T-helper 9 cell (primary cell): Measurements from ENCODE around the gene RCCD1.
A peak's percentile ranks its signal among the peaks of the same experiment; 100 is the strongest.
"Not testable (repeated sequence)": the region's sequence is repeated elsewhere in the genome, so short reads cannot be mapped to it uniquely, and the experiment has no call there.

ENCODE experiments used
- DNase-seq: peaks from one replicate; pipeline ENCODE4 v3.0.0-alpha.2; 2020

The RCCD1 gene

DNA sequence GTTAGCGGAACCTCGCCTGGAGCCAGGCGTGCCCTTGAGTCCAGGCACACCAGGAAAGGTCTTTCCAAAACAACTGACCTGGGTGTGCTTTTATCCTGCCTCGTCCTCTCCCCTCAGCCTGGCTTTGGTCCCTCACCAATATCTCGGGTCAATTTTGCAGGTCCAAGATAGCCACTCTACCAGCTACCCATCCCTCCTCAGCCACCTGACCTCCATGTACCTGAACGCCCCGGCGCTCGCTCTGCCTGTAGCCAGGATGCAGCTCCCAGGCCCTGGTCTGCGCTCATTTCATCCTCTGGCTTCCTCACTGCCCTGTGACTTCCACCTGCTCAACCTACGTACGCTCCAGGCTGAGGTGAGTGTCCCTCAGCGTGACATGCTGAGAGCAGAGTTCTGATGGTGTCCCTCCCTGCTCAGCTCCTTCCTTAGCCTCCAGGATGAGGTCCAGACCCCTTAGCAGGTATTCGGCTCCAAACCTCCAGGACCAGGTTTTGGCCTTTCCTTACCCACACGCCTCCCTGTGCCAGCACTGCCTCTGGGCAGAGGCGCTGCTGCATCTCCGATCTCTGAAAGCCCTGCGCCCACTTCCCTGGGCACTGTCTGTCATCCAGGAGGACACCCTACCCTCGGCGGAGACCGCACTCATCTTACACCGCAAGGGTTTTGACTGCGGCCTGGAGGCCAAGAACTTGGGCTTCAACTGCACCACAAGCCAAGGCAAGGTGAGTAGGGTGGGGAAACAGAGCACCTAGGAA is 36.5 kb upstream of the RCCD1 start:
- no peak for DNase-seq

DNA sequence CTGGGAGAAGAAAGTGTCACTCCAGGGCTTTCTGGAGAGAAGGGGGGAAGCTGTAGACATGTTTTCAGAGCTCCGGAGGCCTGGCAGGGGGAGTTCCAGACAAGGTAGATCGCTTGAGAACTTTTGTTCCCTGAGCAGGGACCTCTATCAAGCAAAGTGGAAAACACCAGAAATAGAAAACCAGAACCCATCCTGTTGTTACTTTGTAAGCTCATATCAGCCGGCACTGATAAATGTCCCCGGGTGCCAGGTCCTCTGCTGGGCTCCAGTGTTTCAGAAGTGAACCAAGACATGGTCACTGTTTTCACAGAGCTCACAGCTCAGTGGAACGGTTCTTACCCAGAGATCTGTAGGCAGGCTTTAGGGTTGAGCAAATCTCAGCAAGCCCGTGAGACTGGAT is 35.8 kb upstream of the RCCD1 start:
- no peak for DNase-seq

DNA sequence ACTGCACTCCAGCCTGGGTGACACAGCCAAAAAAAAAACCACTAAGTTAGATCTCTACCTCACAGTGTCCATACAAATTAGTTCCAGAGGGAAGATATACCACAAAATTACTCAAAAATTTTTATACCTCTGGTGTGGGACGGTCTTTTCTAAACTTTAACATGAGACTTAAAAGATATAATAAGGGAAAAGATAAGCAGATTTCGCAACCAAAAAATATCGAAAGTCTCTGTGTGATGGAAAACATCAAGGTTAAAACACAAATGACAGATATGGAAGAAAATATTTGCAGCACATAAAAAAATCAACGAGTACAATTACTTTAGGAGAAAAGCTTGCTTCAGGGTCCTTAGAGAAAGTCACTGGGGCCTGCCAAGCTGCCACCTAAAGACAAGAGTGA is 32.8 kb upstream of the RCCD1 start:
- no peak for DNase-seq

DNA sequence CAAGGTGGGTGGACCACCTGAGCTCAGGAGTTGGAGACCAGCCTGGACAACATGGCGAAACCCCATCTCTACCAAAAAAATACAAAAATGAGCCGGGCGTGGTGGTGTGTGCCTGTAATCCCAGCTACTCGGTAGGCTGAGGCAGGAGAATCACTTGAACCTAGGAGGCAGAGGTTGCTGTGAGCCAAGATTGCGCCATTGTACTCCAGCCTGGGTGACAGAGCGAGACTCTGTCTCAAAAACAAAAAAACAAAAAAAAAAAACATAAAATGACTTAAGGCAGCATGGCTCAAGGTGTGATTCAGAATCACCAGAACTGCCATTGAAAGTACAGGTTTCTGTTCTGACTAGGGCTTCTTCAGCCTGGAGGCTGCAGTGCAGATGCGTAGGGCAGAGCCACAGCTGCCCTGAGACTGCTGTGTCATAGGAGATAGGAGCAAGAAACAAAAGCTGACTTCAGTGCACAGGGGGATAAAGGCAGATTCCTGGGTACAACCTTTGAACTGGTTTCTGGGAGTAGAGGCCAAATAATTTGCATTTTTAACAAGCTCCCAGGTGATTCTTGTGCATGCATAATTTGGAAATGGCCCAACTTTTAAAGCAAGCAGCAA is 31.9 kb upstream of the RCCD1 start:
- DNase-seq, result not testable (repeated sequence)

DNA sequence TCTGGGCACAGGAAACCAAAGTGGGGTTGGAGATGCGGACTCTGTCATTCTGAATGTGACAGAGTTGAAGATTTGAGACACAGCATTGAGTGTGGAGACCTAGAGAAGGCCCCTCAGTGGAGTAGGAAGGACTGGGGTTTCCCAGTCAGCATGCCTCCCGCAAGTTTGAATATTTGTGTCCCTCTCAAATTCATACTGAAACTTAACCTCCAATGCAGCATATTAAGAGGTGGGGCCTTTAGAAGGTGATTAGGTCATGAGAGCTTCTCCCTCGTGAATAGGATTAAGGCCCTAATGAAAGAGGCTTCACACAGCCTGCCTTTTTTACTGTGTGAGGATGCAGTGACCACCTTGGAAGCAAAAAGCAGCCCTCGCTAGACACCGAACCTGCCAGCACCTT is 30.3 kb upstream of the RCCD1 start:
- no peak for DNase-seq

DNA sequence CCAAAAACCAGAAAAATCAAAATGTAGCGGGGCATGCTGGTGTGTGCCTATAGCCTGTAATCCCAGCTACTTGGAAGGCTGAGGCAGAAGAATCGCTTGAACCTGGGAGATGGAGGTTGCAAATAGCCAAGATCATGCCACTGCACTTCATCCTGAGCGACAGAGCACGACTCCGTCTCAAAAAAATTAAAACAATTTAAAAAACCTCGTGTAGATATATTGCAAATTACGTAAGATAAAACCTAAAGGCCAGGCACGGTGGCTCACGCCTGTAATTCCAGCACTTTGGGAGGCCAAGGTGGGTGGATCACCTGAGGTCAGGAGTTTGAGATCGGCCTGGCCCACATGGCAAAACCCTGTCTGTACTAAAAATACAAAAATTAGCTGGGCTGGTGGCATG is 27.9 kb upstream of the RCCD1 start:
- DNase-seq, result not testable (repeated sequence)

DNA sequence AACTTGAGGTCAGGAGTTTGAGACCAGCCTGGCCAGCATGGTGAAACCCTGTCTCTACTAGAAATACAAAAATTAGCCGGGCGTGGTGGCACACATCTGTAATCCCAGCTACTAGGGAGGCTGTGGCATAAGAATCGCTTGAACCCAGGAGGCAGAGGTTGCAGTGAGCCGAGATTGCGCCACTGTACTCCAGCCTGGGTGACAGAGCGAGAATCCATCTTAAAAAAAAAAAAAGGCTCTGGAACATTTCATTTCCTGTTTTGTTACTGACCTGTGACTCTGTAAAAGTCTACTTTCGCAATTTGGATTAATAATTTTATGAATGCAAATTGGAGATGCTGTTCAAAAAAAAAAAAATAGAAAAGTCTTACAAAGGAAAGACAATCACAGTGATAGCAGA is 26.6 kb upstream of the RCCD1 start:
- not testable (repeated sequence) for DNase-seq

DNA sequence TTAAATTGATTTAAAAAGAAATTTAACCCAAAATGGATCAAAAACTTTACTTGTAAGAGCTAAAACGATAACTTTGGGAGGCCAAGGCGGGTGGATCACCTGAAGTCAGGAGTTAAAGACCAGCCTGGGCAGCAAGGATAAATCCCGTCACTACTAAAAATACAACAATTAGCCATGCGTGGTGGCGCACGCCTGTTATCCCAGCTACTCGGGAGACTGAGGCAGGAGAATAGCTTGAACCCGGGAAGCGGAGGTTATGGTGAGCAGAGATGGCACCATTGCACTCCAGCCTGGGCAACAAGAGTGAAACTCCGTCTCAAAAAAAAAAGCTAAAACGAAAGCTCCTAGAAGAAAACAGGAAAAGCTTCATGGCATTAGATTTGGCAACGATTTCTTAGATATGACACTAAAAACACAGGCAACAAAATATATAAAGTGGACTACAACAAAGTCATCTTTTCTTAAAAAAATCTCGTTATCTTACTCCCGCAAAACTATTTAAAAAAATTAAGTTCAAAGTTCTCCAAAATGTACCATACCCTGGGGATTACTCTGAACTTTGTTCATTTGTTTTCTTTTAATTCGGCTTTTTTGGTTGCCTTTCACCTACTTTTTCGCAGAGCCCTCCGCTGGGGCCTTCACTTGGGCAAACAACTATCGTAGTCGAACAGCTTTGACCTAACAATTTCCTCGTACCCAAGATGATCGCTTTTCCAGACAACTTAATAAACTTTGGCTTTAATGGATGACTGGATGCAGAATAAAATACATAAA is 25.3 kb upstream of the RCCD1 start:
- no peak for DNase-seq

DNA sequence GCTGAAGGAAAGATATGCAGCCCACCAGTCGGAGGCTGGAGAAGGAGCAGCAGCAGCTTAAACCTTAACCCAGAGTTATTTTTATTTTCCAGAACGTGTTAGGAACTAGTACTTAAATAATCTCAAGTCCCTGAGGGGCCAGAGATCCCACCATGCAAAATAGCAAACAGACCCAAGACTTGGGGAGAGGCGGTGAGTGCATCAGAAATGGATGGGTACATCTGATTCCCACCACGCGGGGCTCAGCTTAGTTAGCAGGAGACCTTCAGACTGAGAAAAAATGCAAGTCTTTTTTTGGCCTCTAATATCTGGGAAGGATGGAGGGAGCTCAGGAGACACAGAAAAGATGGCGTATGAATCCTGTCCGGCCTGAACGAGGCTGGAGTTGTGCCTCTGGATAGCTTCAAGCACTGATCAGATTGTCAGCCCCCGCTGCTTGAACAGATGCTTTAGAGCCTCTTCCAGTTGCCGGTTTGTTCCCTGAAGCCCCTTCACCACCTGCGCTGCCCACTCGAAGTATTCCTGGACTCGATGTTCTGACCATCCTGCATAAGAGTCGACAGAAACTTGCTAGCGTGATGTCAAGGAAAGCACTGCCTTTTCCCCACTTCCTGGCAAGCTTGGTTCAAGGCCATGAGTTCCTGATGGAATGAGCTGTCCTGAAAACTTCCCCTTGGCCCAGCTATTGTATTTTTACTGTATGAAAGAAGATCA is 23.7 kb upstream of the RCCD1 start:
- no peak for DNase-seq

DNA sequence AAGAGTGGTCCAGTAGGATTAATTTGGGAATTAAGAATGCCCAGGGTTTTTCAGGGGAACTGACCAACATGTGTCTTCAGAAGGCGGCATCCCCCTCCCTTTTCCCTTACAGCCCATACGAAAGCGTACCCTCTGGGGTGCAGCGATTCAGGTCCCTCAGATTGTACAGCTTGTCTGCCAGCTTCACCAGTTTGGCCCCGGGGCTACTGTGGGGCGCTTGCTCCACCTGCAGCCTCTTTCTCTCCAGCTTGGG is 23.2 kb upstream of the RCCD1 start:
- DNase-seq, result no peak

DNA sequence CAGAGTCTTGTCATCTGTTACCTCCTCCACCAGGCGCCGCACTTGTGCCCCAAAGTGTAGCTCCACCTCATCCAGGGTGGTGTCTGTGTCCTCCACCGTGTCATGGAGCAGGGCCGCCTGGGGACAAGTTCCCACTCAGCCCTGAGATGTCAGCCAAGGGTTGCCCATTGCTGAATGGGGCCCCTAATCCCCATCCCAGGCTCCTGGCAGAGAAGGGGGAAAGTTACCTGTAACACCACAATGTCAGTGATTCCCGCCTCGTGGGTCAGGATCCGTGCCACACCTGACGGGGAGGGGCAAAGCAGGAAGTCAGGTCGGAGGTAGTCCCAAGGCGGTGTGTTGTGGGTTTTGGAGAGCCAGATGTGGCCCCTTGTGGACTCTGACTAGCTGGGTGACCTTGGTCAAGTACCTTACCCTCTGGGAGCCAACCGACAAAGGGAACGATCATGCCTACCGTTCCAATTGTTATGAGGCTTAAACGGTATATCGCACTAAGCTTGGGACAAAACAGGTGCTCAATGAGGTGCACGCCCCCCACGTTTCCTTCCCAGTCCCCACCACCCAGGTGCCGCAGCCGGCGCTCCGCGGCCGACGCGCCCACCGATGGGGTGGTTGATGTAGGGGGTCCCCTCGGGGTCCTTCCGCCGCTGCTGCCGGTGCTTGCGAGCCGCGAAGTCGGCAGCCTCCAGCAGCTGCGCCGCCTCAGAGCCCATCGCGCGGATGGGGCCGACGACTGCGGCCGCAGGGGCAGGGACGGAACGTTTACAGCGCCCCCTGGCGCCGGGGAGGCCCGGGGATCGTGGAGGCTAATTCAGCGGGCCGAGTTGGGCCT is 22.6 kb upstream of the RCCD1 start, which contains the start of gene HDDC3:
Gene HDDC3, minus strand, starts transcription at position 722 of the 832 bp plus-strand sequence. Its CDS starts 9 bp downstream, at position 713.
- peak; percentile 94 for DNase-seq

DNA sequence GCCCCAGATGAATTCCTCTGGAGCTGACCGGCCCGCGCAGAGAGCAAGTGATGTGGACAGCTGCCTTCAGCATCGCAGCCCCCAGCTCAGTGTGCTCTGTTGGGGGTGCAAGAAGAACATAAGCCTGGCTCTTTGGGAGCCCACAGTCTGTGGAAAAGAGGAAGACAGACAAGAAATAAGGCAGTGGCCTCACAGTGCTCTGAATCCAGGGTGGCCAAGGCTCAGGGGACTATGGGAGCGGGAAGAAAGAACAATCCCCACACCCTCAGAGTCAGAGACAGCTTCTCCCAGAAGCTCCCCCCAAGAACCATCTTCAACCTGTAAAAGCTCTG is 22.1 kb upstream of the RCCD1 start:
- DNase-seq, result no peak

DNA sequence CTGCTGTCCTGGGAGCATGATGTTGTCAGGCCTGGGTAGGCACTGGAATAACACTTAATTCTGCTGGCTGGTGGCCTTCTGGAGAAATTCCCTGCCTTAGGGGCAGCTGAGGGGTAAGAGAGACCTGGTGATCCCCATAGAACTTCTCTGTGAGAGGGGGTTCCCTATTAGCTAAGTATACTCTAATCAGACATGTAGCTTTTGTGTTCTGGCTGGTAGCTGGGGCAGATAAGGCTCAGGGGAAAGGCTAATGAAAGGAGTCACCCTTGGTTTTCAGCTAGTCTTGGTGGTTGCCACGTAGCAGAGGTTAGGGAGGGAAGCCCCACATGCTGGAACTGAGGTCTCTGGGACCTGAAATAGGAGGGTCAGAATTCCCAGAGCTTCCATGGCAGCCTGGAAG is 21.4 kb upstream of the RCCD1 start:
- DNase-seq, result no peak

DNA sequence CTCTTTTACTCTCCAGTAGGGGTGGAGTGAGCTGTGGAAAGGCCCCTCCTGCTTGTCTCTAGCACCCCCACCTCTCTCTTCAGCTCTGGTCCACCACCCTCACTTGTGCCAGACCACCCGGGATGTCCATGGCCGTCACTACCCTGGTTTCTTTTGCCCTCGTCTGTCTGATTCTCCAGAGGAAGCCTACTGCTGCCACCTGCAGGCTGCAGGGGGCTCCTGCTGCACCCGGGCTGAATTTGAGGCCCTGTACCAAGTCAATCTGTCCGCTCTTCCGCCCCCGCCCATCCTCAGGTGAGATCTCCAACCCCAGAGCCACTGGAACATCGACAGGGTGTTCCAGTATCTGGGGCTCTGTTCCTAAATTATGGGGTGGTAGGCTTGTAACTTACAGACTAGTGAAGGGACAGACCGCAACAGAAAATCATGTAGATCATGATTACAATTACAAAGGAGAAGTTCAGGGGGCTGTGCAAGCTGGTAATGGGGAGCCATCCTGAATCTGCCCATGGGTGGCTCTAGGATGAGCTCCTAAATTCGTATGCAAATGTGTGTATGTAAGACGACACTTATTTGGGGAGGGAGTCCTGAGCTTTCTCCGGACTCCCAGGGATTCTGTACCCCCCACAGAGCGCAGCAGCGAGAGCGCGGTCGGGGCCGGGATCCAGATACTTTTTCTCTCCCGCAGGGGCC is 20.3 kb upstream of the RCCD1 start:
- peak; percentile 74 for DNase-seq

DNA sequence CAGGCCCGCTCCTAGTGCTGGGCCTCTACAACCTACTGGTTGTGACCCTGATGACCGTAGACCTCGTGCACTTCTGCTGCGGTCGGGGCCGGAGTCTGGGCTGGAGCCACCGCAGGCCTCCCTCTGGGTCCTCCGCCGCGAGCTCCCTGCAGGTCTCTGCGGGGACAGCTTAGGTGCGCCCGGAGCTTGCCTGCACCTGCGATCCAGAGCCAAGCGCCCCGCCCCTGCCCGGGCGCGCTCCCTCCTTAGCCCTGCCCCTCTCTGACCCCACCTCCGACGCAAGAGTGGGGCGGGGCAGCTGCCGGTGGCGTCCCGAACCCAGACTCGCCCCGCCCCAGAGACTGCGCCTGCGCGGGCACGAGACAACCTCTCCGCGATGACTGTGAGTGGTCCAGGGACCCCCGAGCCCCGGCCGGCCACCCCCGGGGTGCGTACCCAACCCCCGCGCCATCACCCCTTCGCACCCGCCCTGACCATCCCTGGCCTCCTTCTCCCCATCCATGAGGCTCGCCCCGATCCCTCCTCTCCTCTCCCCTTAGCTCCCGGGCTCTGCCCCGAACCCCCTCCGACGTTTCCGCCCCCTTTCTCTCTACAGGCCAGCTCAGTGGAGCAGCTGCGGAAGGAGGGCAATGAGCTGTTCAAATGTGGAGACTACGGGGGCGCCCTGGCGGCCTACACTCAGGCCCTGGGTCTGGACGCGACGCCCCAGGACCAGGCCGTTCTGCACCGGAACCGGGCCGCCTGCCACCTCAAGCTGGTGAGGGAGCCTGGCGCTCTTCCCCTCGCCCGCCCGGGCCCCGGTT is 19.5 kb upstream of the RCCD1 start, which contains the start of gene UNC45A:
Gene UNC45A, plus strand, starts transcription at position 337 of the 803 bp plus-strand sequence. Its CDS starts 40 bp downstream, at position 377.
- DNase-seq, result peak; percentile 97

DNA sequence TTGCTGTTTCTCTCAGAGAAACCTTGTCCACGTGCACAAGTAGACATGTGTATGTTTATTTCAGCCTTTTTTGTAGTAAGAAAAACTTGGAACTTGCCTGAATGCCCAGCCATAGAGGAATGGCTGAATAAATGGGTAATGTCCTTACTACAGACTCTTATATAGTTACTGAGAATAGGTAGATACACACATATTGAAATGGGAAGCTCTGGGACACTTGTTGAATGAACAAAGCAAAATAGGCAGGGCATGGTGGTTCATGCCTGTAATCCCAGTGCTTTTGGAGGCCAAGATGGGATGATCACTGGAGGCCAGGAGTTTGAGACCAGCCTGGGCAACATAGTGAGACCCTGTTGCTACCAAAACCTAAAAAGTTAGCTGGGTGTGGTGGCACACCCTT is 17.9 kb upstream of the RCCD1 start:
- DNase-seq, result no peak

DNA sequence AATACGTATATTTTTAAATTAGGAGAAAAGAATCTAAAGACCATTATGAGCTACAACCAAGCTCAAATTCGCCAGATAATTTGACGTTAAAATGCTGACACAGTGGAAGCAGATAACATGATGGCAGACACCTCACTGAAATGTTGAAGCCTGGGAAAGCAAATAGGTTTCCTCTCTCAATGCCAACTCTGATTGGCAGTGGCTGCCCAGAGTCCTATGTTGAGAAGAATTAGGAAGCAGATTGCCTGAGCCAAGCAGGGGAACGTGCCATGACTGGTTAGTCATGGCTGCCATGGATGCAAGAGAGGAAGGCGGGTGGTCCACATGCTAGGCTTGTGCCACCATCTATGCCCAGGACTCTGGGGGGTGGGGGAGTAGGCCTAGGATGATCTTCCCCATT is 16.4 kb upstream of the RCCD1 start:
- DNase-seq, result no peak

DNA sequence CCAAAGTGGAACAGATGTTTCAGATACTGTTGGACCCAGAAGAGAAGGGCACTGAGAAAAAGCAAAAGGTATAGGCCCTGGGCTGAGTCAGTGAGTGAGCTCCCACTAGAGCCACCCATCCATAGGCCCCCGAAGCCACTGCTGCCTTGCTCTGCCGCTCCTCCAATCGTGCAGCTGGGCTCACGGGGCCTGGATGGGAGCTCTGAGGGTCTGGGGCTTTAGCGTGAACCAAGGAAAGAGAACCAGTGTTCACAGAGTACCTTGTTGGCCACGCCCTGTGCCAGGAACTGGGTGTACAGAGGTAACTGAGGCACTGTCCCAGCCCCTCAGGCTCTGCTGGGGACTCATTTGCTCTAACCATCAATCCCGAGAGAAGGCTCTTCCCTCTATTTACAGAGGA is 14.9 kb upstream of the RCCD1 start:
- DNase-seq, result no peak

DNA sequence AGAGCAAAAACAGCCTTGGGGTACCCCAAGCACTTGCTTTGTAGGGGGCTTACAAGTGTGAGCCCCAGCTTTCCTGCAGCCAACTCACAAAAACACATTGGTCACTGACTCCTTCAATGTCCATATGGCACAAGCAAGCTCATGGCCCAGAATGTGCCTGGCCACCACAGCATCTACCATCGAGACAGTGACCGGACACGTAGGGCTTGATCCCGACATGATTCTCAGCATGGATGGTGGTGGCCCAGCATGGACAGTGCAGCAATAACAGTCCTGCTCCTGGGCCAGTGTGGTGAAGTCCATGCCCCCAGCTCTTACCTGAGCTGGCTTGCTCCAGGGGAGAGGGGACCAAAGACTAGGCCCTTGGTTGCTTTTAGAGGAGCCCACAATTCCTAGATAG is 13.6 kb upstream of the RCCD1 start:
- DNase-seq, result no peak

DNA sequence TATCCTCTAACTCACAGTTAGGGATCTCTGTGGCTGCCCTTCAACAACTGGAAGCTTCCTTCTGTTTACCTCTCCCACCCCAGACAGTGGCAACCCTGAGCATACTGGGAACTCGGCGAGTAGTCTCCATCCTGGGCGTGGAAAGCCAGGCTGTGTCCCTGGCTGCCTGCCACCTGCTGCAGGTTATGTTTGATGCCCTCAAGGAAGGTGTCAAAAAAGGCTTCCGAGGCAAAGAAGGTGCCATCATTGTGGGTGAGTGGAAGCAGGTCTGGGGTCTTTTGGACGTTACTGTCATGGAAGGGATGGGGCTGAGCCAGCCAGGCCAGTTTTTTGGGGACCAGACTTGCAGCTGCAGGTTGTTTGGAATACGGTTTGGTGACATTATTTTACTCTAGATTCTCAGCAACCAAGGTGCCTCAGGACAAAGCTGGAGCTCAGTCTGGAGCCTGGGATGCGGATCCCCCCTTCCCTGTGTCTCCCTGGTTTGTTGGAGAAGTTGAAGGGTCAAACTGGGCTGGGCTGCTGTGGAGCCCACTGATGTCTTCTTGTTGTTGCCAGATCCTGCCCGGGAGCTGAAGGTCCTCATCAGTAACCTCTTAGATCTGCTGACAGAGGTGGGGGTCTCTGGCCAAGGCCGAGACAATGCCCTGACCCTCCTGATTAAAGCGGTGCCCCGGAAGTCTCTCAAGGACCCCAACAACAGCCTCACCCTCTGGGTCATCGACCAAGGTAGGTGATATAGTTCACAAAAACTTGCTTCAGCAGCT is 12.1 kb upstream of the RCCD1 start:
- no peak for DNase-seq
